Ovary (tissue), 9 donors: ENCODE results near the gene SLC6A12. TPM values are rescaled to one million over a fixed set of nuclear protein-coding genes. Genes with fewer than 3 reads are reported as not detected.

Experiments used
- DNase-seq, 5 donors: peaks; one replicate each; pipeline ENCODE4 v3.0.0-alpha.2; 2019 to 2020
- H3K27ac ChIP-seq, 2 donors: fragments of 200-600 bp; one replicate each; pipeline versions ENCODE4 v1.5.1 to v1.8.0; 2019 to 2022
- H3K27me3 ChIP-seq: fragments of 200-600 bp; one replicate; pipeline ENCODE4 v1.8.0; 2022
- H3K36me3 ChIP-seq: fragments of 200-600 bp; sonication (generic); one replicate; pipeline ENCODE4 v1.5.1; 2019
- H3K4me1 ChIP-seq: one replicate; pipeline ENCODE4 v1.8.1; 2013; ENCODE audit warnings: mild to moderate bottlenecking, moderate library complexity; ENCODE audit not compliant: insufficient read depth
- H3K4me3 ChIP-seq: fragments of 200-600 bp; sonication (generic); one replicate; pipeline ENCODE4 v1.5.1; 2017
- H3K9me3 ChIP-seq, 2 donors: fragments of 200-600 bp in 1 of 2; sonication (generic) in 1 of 2; one replicate each; pipeline versions ENCODE4 v1.5.1 to v1.8.1; 2013 to 2019; ENCODE audit warnings: mild to moderate bottlenecking in 1 of 2, moderate library complexity in 1 of 2
- CTCF ChIP-seq, 3 donors: fragments of 450-650 bp in 2 of 3; fragments of 200-600 bp in 1 of 3; IDR thresholded peaks; one replicate each; pipeline versions ENCODE4 v1.5.1 to v1.8.0; 2016 to 2022; ENCODE audit warnings: antibody characterized with exemption in 3 of 3, mild to moderate bottlenecking in 1 of 3
- EP300 ChIP-seq: sonication (generic); formaldehyde crosslinking; IDR thresholded peaks from one replicate; pipeline ENCODE4 v1.6.1; 2017; ENCODE audit warnings: antibody characterized with exemption
- POLR2A ChIP-seq: fragments of 450-650 bp; IDR thresholded peaks from one replicate; pipeline ENCODE4 v1.6.1; 2017; ENCODE audit warnings: antibody characterized with exemption, mild to moderate bottlenecking, moderate library complexity
- WGBS, 3 donors: extraction: QIAGEN DNeasy Blood & Tissue Kit in 1 of 3; methylation state at CpG; one replicate each; pipeline versions ENCODE4 v1.1.5 to v1.1.7; 2013 to 2017; 5-methylcytosine and 5-hydroxymethylcytosine counted together
- intact Hi-C, 4 donors: fragments of 100-400 bp; cut with DNase I; formaldehyde crosslinking; loops; one replicate each; pipeline versions ENCODE4 v1.11.0 to v1.15.1; 2022 to 2023
- polyA plus RNA-seq, 2 donors: library from polyadenylated mRNA; stranded (reverse); fragments of 200-250 nt in 1 of 2; fragments of 350-450 nt in 1 of 2; fragmentation: Illumina TruSeq in 1 of 2; extraction: RNeasy Lipid Tissue Mini Kit (QIAGEN cat#74804) in 1 of 2; gene quantifications; one replicate each; pipeline ENCODE4 v1.2.3, GENCODE V29; 2013 to 2014
- total RNA-seq, 7 donors: library from RNA; depleted of rRNA in 2 of 7; stranded (reverse); fragments of >200 nt in 2 of 7; fragmentation: NEBNext Ultra II Directional in 3 of 7; extraction: Animal tissue kit (Norgen Biotek cat#: 25700) in 3 of 7; gene quantifications; one replicate each; pipeline versions ENCODE4 v1.1.0 to v1.2.4, GENCODE V29; 2016 to 2023
- donor health status: DM: no; HTN: no; CAD: no; lungs with moderate emphysema.
- donor health status: DM: no; HTN: no; CAD: no.
- donor health status: Bipolar disorder and iron deficiency.
- donor health status: DM: yes; HTN: yes; CAD: no.
- donor health status: DM: no; HTN: no; CAD: no.
- donor health status: DM: yes; HTN: yes; CAD: no.

The SLC6A12 gene
- total and polyA plus RNA-seq, 9 donors, result 0.24 to 7.5 (median 1.5) TPM; not detected in 1

- no peak for DNase-seq
- Histone ChIP-seq H3K4me1 (peaks cover 5% of the 10 kb centered on the region), H3K27ac (no peak overlapping the region), H3K4me3 (no peak overlapping the region), H3K36me3 (no peaks in the 10 kb centered on the region), H3K27me3 (no peaks in the 10 kb centered on the region), H3K9me3 (no peaks in the 10 kb centered on the region)
- WGBS, 3 donors, result 63 to 84% (median 79%) methylated on average over 18 of the region's 18 CpGs
- TF ChIP-seq POLR2A (no peak), EP300 (no peak), CTCF (IDR thresholded peaks at IDR 0.05) (no peak)
- intact Hi-C loops, result no loop called here
Measured at GRCh38 chr12:148676-149416, 65.1 kb downstream of the SLC6A12 start.

- WGBS, 3 donors, result 90 to 96% (median 93%) methylated on average over 9 of the region's 9 CpGs
- Histone ChIP-seq H3K27me3 (no peaks in the 10 kb centered on the region), H3K36me3 (no peaks in the 10 kb centered on the region), H3K4me3 (no peak overlapping the region), H3K4me1 (peaks cover 5% of the 10 kb centered on the region), H3K27ac (no peak overlapping the region), H3K9me3 (no peaks in the 10 kb centered on the region)
- no peak for TF ChIP-seq EP300
- no peak for TF ChIP-seq CTCF (IDR thresholded peaks at IDR 0.05)
- TF ChIP-seq POLR2A, result no peak
- intact Hi-C loops, result no loop called here
- no peak for DNase-seq
Measured at GRCh38 chr12:147242-147641, 66.7 kb downstream of the SLC6A12 start.

GRCh38 chr12:145369-145960 is 68.5 kb downstream of the SLC6A12 start:
- intact Hi-C loops, result no loop called here
- DNase-seq, result no peak
- TF ChIP-seq CTCF (IDR thresholded peaks at IDR 0.05) (no peak), POLR2A (no peak), EP300 (no peak)
- peaks cover 5% of the 10 kb centered on the region for H3K4me1 ChIP-seq
- 74 to 84% (median 79%) methylated on average over 14 of the region's 14 CpGs for WGBS, 3 donors
- H3K9me3 ChIP-seq, result no peaks in the 10 kb centered on the region
- no peaks in the 10 kb centered on the region for H3K27me3 ChIP-seq
- no peaks in the 10 kb centered on the region for H3K36me3 ChIP-seq
- H3K4me3 ChIP-seq, result no peak overlapping the region
- H3K27ac ChIP-seq, result no peak overlapping the region

GRCh38 chr12:144650-145284 is 69.2 kb downstream of the SLC6A12 start:
- intact Hi-C loops, result no loop called here
- Histone ChIP-seq H3K27me3 (no peaks in the 10 kb centered on the region), H3K27ac (no peak overlapping the region), H3K9me3 (no peaks in the 10 kb centered on the region), H3K36me3 (no peaks in the 10 kb centered on the region), H3K4me3 (no peak overlapping the region), H3K4me1 (peaks cover 5% of the 10 kb centered on the region)
- TF ChIP-seq EP300 (no peak), CTCF (IDR thresholded peaks at IDR 0.05) (no peak), POLR2A (no peak)
- no peak for DNase-seq
- 91 to 94% (median 91%) methylated on average over 5 of the region's 5 CpGs for WGBS, 3 donors
